NCI-H226 (cell line): Measurements from ENCODE around the gene RGS6.

Experiments used
- DNase-seq: peaks from one replicate; pipeline ENCODE4 v3.0.0-alpha.2; 2015

RGS6 gene

GRCh38 chr14:72416892-72417291 lies 484.7 kb downstream of the RGS6 start:
- no peak for DNase-seq

GRCh38 chr14:72418806-72419205 lies 486.6 kb downstream of the RGS6 start:
- DNase-seq, result no peak

GRCh38 chr14:72419226-72419775 lies 487.1 kb downstream of the RGS6 start:
- no peak for DNase-seq

GRCh38 chr14:72420749-72421474 lies 488.7 kb downstream of the RGS6 start:
- DNase-seq, result peak; percentile 43

GRCh38 chr14:72423957-72424356 lies 491.7 kb downstream of the RGS6 start:
- DNase-seq, result no peak

- no peak for DNase-seq
These were observed 498.2 kb downstream of the RGS6 start for GRCh38 chr14:72430457-72430856.

GRCh38 chr14:72432748-72433147 lies 500.5 kb downstream of the RGS6 start:
- no peak for DNase-seq

- peak; percentile 24 for DNase-seq
These were observed 501.3 kb downstream of the RGS6 start for GRCh38 chr14:72433511-72433910.

GRCh38 chr14:72434856-72435255 lies 502.6 kb downstream of the RGS6 start:
- no peak for DNase-seq

- no peak for DNase-seq
These were observed 507.5 kb downstream of the RGS6 start for GRCh38 chr14:72439707-72440106.

GRCh38 chr14:72443256-72443655 lies 511.0 kb downstream of the RGS6 start:
- no peak for DNase-seq

- DNase-seq, result peak; percentile 18
These were observed 511.8 kb downstream of the RGS6 start for GRCh38 chr14:72443991-72444441.

- peak; percentile 24 for DNase-seq
These were observed 512.5 kb downstream of the RGS6 start for GRCh38 chr14:72444701-72445100.

- DNase-seq, result no peak
These were observed 516.0 kb downstream of the RGS6 start for GRCh38 chr14:72448212-72448611.

GRCh38 chr14:72450473-72451044 lies 518.3 kb downstream of the RGS6 start:
- DNase-seq, result no peak

GRCh38 chr14:72451054-72451972 lies 519.1 kb downstream of the RGS6 start:
- no peak for DNase-seq

GRCh38 chr14:72452774-72453173 lies 520.5 kb downstream of the RGS6 start:
- no peak for DNase-seq

GRCh38 chr14:72454388-72455160 lies 522.3 kb downstream of the RGS6 start:
- DNase-seq, result no peak

GRCh38 chr14:72457641-72458040 lies 525.4 kb downstream of the RGS6 start:
- DNase-seq, result peak; percentile 50

GRCh38 chr14:72462056-72462455 lies 529.8 kb downstream of the RGS6 start:
- DNase-seq, result no peak

GRCh38 chr14:72463291-72463866 lies 531.1 kb downstream of the RGS6 start:
- DNase-seq, result no peak

- no peak for DNase-seq
These were observed 532.0 kb downstream of the RGS6 start for GRCh38 chr14:72464226-72464625.
